Mucosa of descending colon (tissue), 3 donors: ENCODE results near the gene EFNB2. TPM values are rescaled to one million over a fixed set of nuclear protein-coding genes. Genes with fewer than 3 reads are reported as not detected.

ENCODE experiments used
- ATAC-seq: fragments of 200-7000 bp; cut with Tn5 transposase; one replicate; pipeline ENCODE4 v1.9.1; 2020; ENCODE audit warnings: mild to moderate bottlenecking, moderate library complexity
- DNase-seq, 3 donors: peaks; one replicate each; pipeline ENCODE4 v3.0.0-alpha.2; 2020
- H3K36me3 ChIP-seq: fragments of 200-600 bp; one replicate; pipeline ENCODE4 v1.8.0; 2021; ENCODE audit warnings: low read depth, mild to moderate bottlenecking
- H3K4me1 ChIP-seq: fragments of 200-600 bp; one replicate; pipeline ENCODE4 v1.8.0; 2021; ENCODE audit warnings: low read depth, mild to moderate bottlenecking
- H3K4me3 ChIP-seq: fragments of 200-600 bp; one replicate; pipeline ENCODE4 v1.8.0; 2021; ENCODE audit warnings: mild to moderate bottlenecking
- H3K9me3 ChIP-seq: fragments of 200-600 bp; one replicate; pipeline ENCODE4 v1.8.0; 2021; ENCODE audit warnings: mild to moderate bottlenecking
- CTCF ChIP-seq: fragments of 200-600 bp; IDR thresholded peaks from one replicate; pipeline ENCODE4 v1.8.0; 2022; ENCODE audit warnings: antibody characterized with exemption, mild to moderate bottlenecking
- intact Hi-C, 2 donors: fragments of 100-400 bp; cut with DNase I in 1 of 2; cut with micrococcal nuclease in 1 of 2; formaldehyde crosslinking; loops; one replicate each; pipeline versions ENCODE4 v1.11.0 to v1.11.1; 2022; cut with DNase I, micrococcal nuclease
- total RNA-seq, 3 donors: library from RNA; stranded (reverse); fragmentation: NEBNext Ultra II Directional in 2 of 3; extraction: Animal tissue kit (Norgen Biotek cat#: 25700) in 2 of 3; gene quantifications; one replicate each; pipeline versions ENCODE4 v1.2.1 to v1.2.4, GENCODE V29; 2021 to 2023
- donor health status: DM: no; HTN: no; CAD: no; lungs with moderate emphysema.
- donor health status: DM: no; HTN: no; CAD: no.
- donor health status: DM: no; HTN: yes; CAD: no.

EFNB2 gene
- total RNA-seq, 3 donors from 2014 or later, result 48.8 to 92.6 (median 82.3) TPM

DNA sequence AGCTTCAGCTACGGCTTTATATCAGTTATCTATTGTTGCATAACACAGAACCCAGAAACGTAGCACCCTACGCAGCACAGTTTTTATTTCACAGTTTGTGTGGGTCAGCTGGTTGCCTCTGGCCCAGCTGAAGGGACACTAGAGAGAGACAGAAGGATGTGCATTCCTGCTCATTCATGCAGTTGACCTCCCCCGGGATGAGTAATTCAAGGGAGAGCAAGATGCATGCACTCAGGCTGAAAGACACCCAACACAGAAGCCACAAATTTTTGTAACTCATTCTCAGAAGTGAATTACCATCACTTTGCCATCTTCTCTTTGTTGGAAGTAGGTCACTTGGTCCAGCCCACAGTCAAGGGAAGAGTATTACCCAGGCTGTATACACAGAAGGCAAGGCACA, 89.5 kb downstream of the EFNB2 start:
- ATAC-seq, result no peak
- TF ChIP-seq CTCF, result no peak
- Histone ChIP-seq H3K4me3 (no peak overlapping the region), H3K9me3 (no peaks in the 10 kb centered on the region), H3K36me3 (no peaks in the 10 kb centered on the region), H3K4me1 (no peaks in the 10 kb centered on the region)
- intact Hi-C loops, result no loop called here
- DNase-seq, result no peak

DNA sequence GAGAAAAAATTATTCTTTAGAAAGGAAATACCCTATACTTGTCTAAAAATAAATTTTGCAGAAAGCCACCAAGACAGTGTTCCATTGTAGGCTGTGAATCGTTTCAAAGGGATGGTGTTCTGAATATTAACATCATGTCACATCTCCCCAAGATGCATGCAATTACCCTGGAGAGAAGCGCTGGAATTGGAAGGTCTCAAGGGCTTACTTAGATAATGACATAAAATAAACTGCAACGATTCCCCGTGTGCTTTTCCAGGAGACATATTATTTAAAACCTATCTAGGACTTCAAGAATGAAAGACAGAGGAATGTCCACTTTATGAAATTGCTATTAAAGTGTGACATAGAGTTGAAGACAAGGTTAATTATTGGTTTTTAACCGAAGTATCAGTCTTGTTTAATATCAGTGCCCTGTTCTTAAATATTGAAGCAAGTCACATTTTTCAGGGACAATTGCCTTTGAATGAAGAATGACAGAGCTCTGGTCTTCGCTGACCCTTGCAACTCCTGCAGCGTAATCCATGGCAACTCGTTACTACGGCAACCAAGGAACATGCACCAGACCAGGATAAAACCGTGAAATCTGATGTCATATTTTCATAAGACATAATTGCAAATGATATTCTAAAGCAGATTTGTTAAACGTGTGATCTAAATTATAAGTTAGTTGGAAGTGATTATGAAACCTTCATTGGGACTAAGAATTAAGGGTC, 91.7 kb downstream of the EFNB2 start:
- Histone ChIP-seq H3K4me1 (no peaks in the 10 kb centered on the region), H3K4me3 (no peak overlapping the region), H3K9me3 (no peaks in the 10 kb centered on the region), H3K36me3 (no peaks in the 10 kb centered on the region)
- DNase-seq (no peak), ATAC-seq (no peak)
- intact Hi-C loops, result no loop called here
- TF ChIP-seq CTCF, result no peak

- Histone ChIP-seq H3K4me3 (no peak overlapping the region), H3K4me1 (no peaks in the 10 kb centered on the region), H3K9me3 (no peaks in the 10 kb centered on the region), H3K36me3 (no peaks in the 10 kb centered on the region)
- DNase-seq (no peak), ATAC-seq (no peak)
- intact Hi-C loops, result no loop called here
- no peak for TF ChIP-seq CTCF
Observed at GRCh38 chr13:106440866-106441265, 94.6 kb downstream of the EFNB2 start.

Other genes with a start within 250 kb of the EFNB2 start
- gene ARGLU1, start 32.5 kb upstream of the EFNB2 start, total RNA-seq, result 10 to 100 TPM; 71.7 to 88.5 (median 84.8) TPM